NCI-H2107 (cell line): ENCODE measurements around the gene HMG20A.
"Not testable (repeated sequence)": the region's sequence is repeated elsewhere in the genome, so short reads cannot be mapped to it uniquely, and the experiment has no call there.

Experiments used
- DNase-seq: peaks from one replicate; lab custom pipeline; 2025; lab: John Stamatoyannopoulos, UW

The HMG20A gene

DNA sequence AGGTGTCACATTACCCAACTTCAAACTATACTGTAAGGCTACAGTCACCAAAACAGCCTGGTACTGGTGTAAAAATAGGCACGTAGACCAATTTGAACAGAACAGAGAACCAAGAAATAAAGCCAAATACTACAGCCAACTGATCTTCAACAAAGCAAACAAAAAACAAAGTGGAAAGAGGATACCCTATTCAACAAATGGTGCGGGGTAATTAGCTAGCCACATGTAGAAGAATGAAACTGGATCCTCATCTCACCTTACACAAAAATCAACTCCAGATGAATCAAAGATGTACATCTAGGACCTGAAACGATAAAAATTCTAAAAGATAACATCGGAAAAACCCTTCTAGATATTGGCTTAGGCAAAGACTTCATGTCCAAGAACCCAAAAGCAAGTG is 13.8 kb upstream of the HMG20A start:
- no peak for DNase-seq

GRCh38 chr15:77409259-77410156 is 11.2 kb upstream of the HMG20A start:
- no peak for DNase-seq

- DNase-seq = not testable (repeated sequence)
These were observed 10.6 kb upstream of the HMG20A start for GRCh38 chr15:77410157-77410500.

DNA sequence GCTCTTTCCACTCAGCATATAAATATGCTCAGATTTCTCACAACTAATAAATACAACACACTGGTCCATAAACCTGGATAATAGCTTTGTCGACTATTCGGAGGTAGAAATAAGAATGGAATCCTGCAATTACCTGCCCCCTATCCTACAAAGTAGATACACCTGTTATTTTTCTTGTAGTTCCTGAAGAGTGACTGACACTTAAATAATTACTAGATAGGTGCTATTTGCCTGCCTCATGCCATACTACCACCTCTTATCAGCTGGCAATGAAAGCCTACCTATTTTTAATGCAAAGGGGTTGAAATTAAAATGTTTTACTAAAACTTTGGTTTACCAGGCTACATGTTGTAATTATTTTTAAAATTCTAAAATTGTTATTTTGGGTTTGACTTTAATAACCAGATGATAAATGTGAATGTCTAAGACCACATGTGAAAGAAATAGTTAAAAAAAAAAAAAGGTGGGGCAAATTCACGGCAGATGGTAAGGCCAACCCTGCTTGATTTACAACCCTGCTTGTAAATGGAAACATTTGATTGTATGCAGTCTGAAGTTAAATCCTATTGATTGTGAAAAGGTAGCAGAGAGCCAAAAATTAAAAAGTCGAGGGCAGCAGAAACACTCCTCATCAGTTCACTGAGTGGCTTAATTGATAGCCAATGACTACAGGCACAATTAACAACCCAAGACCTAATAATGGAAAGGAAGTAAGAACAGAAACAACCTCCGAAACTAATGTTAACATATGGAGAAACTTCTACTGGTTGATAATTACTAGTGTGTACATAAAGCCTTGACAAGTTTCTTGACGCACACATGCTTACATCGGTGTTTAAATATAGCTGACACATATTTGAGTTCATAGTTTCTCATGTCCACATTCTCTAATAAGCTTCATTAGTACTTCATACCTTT is 9.7 kb upstream of the HMG20A start:
- DNase-seq = no peak

- no peak for DNase-seq
These were observed 9.1 kb upstream of the HMG20A start for GRCh38 chr15:77411619-77411976.

GRCh38 chr15:77412972-77413698 is 7.6 kb upstream of the HMG20A start:
- no peak for DNase-seq

- no peak for DNase-seq
These were observed 6.9 kb upstream of the HMG20A start for GRCh38 chr15:77413699-77414349.

- DNase-seq = no peak
These were observed 5.8 kb upstream of the HMG20A start for GRCh38 chr15:77414789-77415442.

- DNase-seq = no peak
These were observed 5.1 kb upstream of the HMG20A start for GRCh38 chr15:77415450-77416147.

DNA sequence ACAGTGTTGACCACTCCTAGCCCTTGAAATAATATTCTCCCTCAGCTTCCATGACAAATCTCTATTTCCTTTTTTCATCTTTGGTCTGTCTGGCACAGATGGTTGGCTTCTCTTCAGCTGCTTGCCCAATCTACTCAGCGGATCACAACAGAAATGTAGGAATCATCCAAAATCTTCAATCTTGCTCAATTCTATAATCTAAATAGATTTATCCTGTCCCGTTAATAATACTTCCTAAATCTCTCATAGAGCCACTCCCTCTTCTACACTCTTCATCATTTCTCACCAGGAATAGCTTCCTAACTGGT is 4.6 kb upstream of the HMG20A start:
- DNase-seq = no peak

DNA sequence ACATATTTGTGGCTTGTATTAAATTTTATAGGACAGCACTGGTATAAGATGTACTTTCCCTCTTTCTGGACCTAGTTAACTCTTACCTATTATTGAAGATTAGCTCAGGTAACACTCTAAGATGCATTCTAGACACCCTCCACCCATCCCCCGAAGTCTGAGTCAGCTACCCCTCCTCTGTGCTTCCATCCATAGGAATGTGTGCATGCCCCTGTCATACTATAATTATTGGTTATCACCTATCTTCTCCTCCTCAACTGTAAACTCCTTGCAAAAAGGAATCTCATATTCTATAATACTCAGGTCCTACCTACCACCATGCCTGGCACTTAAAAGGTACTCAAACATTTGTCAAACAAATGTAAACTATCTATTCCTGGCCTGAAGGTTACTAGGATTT is 3.7 kb upstream of the HMG20A start:
- no peak for DNase-seq

DNA sequence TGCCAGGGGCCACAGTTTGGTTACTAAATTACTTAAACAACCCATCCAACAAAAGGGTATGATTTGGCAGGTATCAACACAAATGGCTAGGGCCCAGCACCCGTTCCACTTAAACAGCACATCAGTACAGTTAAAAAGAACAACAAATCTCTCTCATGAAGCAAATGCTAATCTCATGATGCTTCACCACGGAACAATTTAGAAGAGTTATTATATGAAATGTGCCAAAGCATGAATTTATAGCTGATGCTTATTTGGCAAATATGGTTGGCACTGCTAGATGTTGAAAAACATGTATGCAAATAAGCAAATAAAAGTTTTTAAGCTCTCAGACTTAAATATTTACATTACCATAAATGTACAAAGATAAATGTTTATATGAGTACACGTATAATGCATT is 3.1 kb upstream of the HMG20A start:
- no peak for DNase-seq

DNA sequence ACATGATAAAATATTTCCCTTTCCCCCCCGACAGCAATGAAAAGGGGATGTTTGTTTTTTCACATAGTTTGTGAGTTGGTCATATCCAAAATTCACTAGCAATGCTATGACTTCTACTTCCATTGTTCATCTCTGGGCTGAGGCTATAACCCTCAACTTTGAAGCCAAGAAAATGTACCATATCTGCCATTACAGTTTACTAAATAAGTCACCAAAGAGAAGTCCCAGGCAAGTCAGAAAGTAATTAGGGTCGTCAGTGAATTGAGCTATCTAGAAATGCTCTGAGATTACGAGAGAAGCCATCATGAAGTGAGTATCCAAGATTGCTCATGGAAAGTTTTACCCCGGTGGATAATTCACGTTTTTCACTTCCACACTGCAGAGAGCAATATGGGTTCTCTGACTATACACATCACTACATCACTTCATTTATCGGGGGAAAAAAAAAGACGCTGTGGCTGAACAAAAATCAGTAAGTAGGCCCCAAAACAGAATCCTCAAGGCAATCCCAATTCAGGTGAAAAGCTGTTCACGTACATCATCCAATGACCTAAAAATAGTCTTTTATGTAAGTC is 2.2 kb upstream of the HMG20A start:
- DNase-seq = no peak

DNA sequence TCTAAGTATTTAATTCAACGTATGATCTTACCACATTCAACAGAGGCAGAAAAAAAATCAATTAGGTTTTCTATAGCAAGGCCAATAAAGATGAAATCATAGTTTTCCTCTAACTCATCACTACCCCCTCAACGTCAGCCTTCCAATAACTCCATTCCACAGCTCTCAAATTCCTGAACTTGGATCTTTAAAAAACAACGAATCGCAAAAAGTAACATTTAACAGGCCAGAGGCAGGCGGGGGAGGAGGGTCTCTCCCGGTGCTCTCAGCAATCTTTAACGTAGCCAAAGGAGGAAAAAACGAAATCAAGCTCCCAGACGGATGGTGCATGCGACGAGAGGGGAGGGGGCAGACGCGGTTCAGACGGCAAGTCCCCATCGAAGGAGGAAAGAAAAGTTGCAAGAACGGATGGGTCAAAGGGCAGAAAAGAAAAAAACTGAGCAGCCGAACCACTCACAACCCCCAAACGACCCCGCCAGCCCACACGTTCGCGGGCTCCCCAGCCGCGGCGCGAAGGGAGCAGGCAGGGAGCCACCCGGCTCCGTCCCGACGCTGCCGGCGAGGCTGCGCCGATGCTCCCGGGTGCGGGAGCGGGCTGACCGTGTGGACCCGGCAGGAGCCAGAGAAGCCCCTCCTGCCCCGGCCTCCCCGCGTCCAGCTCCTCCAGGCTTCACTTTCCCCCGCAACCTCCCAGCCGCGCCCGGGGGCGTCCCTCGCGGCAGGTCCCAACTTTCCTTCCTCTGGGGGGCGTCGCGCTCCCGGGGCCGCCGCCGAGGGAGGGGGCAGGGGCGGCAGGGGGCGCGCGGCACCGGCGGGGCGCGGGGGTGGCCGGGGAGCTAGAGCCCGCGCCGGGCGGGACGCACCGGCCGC is 1.5 kb upstream of the HMG20A start:
- no peak for DNase-seq

DNA sequence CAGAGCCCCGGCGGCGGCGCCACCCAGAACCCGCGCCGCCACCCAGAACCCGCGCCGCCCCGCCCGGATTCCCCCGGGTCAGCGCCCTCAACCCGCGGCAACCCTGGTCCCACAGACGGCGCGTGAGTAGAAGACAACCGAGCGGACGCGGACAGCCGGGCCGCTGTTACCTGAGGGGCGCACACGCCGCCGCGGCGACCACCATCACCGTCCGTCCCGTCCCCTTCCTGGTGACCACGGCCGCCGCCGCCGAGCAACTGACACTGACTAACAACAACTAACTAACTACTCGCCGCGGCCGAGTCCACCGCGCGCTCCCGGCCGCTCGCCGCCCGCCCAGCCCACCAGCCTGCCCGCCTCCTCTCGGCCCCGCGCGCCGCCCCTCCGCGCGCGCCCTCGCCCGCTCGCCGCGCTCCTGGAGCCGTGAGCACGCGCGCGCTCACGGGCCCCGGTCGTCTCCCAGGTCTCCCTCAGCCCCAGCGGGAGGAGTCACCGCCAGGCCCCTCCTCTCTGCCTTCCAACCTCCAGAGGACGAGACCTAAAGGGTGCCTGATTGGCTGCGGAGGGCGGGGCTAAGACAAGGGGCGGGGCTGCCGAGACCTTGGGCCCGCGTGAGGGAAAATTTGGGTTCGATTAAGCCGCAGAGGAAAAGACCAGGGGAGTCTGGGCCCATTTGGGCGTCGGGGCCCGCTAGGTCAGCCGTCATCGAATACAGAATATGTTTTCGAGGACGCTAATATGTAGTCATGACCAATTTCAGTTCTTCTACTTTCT is 665 bp upstream of the HMG20A start, which contains the start of gene PEAK1:
Gene PEAK1 (minus strand): TSS at position 269 of the 774 bp plus-strand sequence. CDS start 238,178 bp downstream, outside the sequence.
- DNase-seq = peak; percentile 86

DNA sequence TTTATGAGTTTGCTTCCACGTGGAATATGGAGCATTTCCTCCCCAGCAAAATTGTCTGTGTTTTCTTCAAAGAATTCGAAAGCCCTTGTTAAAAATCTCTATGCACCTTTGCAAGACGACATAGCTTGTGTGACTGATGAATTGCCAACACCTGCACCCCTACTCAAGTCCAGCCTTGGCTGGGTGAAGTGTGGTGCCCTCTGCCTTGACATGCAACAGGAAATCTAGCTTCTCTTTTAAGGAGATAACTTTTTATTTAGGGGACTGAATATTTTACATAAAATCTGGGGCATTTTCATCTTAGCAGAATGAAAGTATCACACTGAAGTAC is 647 bp downstream of the HMG20A start:
- no peak for DNase-seq

DNA sequence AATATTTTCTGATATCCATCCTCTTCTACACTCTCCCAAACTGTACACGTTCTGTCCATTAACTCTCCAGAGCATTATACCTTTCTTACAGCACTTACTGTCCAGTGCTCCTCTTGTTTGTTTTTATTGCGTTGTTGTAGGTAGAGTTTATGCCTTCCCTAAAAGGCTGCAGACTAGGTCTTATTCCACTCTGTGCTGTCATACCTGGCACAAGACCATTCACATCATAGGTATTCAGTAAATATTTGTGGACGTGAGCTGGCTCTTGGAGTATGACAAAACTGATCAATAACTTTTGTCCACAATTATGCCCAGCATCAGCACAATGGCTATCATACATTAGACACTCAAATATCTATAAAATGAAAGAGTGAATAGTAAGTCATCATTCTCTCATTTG is 4.4 kb downstream of the HMG20A start:
- no peak for DNase-seq

DNA sequence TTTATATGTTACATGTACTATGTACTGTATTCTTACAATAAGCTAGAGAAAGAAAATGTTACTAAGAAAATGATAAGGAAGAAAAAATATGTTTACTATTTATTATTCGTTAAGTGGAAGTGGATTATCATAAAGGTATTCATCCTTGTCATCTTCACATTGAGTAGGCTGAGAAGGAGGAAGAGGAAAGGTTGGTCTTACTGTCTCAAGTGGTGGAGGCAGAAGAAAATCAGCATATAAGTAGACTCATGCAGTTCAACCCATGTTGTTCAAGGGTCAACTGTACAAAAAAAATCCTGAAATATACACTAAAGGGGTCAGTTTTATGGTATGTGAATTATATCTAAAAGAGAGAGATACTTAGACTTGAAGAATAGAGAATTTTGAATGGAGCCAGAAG is 5.7 kb downstream of the HMG20A start:
- DNase-seq = no peak

DNA sequence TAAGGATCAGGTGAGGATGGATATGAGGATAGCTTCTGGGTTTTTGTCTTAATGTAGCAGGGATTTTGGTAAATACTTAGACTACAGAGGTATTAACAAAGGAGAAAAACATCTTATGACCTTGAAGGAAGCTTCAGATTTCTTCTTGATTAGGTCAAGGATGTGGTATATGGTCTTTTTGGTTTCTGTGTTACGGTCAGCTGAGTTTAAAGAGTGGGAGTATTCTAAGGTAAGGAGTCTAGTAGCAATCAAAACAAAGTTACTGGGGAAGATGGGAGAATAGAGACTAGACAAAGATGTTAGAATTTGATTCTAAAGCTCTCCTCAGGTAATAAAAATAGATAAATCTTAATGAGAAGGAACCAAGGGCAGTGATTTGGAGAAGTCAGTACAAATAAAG is 6.2 kb downstream of the HMG20A start:
- no peak for DNase-seq
